T-helper 22 cell (primary cell): Measurements from ENCODE around the gene NPIPB2.
"Not testable (repeated sequence)": the region's sequence is repeated elsewhere in the genome, so short reads cannot be mapped to it uniquely, and the experiment has no call there.

ENCODE experiments used
- DNase-seq: peaks from one replicate; pipeline ENCODE4 v3.0.0-alpha.2; 2020; ENCODE audit warnings: low read depth

NPIPB2 gene

GRCh38 chr16:11957591-11958395, 15.9 kb upstream of the NPIPB2 start:
- DNase-seq = no peak

GRCh38 chr16:11956558-11956957, 14.7 kb upstream of the NPIPB2 start:
- no peak for DNase-seq

- no peak for DNase-seq
Observed at GRCh38 chr16:11955713-11956123, 13.9 kb upstream of the NPIPB2 start.

- not testable (repeated sequence) for DNase-seq
Observed at GRCh38 chr16:11953576-11953975, 11.7 kb upstream of the NPIPB2 start.

- no peak for DNase-seq
Observed at GRCh38 chr16:11950388-11950787, 8.5 kb upstream of the NPIPB2 start.

GRCh38 chr16:11949527-11949926, 7.7 kb upstream of the NPIPB2 start:
- no peak for DNase-seq

GRCh38 chr16:11948819-11949218, 7.0 kb upstream of the NPIPB2 start:
- DNase-seq = no peak

GRCh38 chr16:11946433-11946832, 4.6 kb upstream of the NPIPB2 start:
- DNase-seq = no peak

- DNase-seq = not testable (repeated sequence)
Observed at GRCh38 chr16:11927350-11927749, 14.5 kb downstream of the NPIPB2 start.

- DNase-seq = not testable (repeated sequence)
Observed at GRCh38 chr16:11924046-11924445, 17.8 kb downstream of the NPIPB2 start.

GRCh38 chr16:11916524-11917285, 25.1 kb downstream of the NPIPB2 start:
- no peak for DNase-seq

GRCh38 chr16:11915644-11916523, 26.0 kb downstream of the NPIPB2 start, which contains the start of gene GSPT1:
TSS of gene GSPT1 (minus strand) at chr16:11915956. CDS start at chr16:11915720, 236 bp downstream.
- peak; percentile 98 for DNase-seq

- DNase-seq = peak; percentile 17
Observed at GRCh38 chr16:11915114-11915643, 26.7 kb downstream of the NPIPB2 start.

- DNase-seq = no peak
Observed at GRCh38 chr16:11914210-11915113, 27.4 kb downstream of the NPIPB2 start.

GRCh38 chr16:11913425-11914079, 28.3 kb downstream of the NPIPB2 start:
- DNase-seq = peak; percentile 47

GRCh38 chr16:11909653-11910545, 31.9 kb downstream of the NPIPB2 start:
- DNase-seq = no peak

GRCh38 chr16:11907160-11907970, 34.5 kb downstream of the NPIPB2 start:
- DNase-seq = no peak

GRCh38 chr16:11903906-11904305, 37.9 kb downstream of the NPIPB2 start:
- DNase-seq = no peak
